Type B pancreatic cell (in vitro differentiated cells): ENCODE data around the gene SKAP1. TPM values are rescaled to one million over a fixed set of nuclear protein-coding genes. Genes with fewer than 3 reads are reported as not detected.
"Not testable (repeated sequence)": the region's sequence is repeated elsewhere in the genome, so short reads cannot be mapped to it uniquely, and the experiment has no call there.

Source experiments
- DNase-seq: peaks from one replicate; pipeline ENCODE4 v3.0.0; 2021; ENCODE audit warnings: mixed read lengths; ENCODE audit not compliant: unreplicated experiment; ENCODE audit errors: extremely low spot score
- H3K27ac Mint-ChIP-seq: 2 replicates; pipeline ENCODE4 v1.8.0; 2021; ENCODE audit warnings: mild to moderate bottlenecking, mixed read lengths
- H3K27me3 Mint-ChIP-seq: 2 replicates; pipeline ENCODE4 v1.8.0; 2021; ENCODE audit warnings: mixed read lengths
- H3K36me3 Mint-ChIP-seq: 2 replicates; pipeline ENCODE4 v1.8.0; 2021; ENCODE audit warnings: mixed read lengths
- H3K4me1 Mint-ChIP-seq: one replicate; pipeline ENCODE4 v1.8.0; 2021; ENCODE audit warnings: mixed read lengths; ENCODE audit not compliant: unreplicated experiment
- H3K4me3 Mint-ChIP-seq: 2 replicates; pipeline ENCODE4 v1.8.0; 2021; ENCODE audit warnings: mild to moderate bottlenecking, mixed read lengths
- H3K9me3 Mint-ChIP-seq: 2 replicates; pipeline ENCODE4 v1.8.0; 2021; ENCODE audit warnings: mixed read lengths
- CTCF ChIP-seq: fragments of 200-600 bp; sonication (generic); conservative IDR thresholded peaks from 2 replicates; pipeline ENCODE4 v1.5.0; 2021; ENCODE audit warnings: antibody characterized with exemption, mild to moderate bottlenecking
- total RNA-seq: library from RNA; stranded (reverse); gene quantifications from 2 replicates; pipeline ENCODE4 v1.2.1, GENCODE V29; 2021; ENCODE audit warnings: low replicate concordance

Gene SKAP1
- total RNA-seq, 1 donor from 2014 or later = 0.43 TPM

- no peaks in the 10 kb centered on the region for H3K4me1 Mint-ChIP-seq
- TF ChIP-seq CTCF = no peak
Measured at GRCh38 chr17:48253975-48254374, 176.0 kb downstream of the SKAP1 start.

GRCh38 chr17:48251950-48252349 lies 178.1 kb downstream of the SKAP1 start:
- Mint-ChIP-seq H3K4me1 (peaks cover 2% of the 10 kb centered on the region), H3K27me3 (peaks cover 12% of the 10 kb centered on the region), H3K4me3 (no peak overlapping the region), H3K36me3 (no peaks in the 10 kb centered on the region), H3K27ac (no peak overlapping the region), H3K9me3 (no peaks in the 10 kb centered on the region)
- TF ChIP-seq CTCF = no peak
- DNase-seq = no peak

More at GRCh38 chr17:48253975-48254374, 176.0 kb downstream of the SKAP1 start:
- no peaks in the 10 kb centered on the region for H3K36me3 Mint-ChIP-seq
- no peak overlapping the region for H3K4me3 Mint-ChIP-seq
- H3K9me3 Mint-ChIP-seq = no peaks in the 10 kb centered on the region
- DNase-seq = no peak
- peaks cover 16% of the 10 kb centered on the region for H3K27me3 Mint-ChIP-seq
- no peak overlapping the region for H3K27ac Mint-ChIP-seq

GRCh38 chr17:48250949-48251348 lies 179.1 kb downstream of the SKAP1 start:
- Mint-ChIP-seq H3K36me3 (no peaks in the 10 kb centered on the region), H3K4me1 (peaks cover 6% of the 10 kb centered on the region), H3K4me3 (no peak overlapping the region), H3K27ac (no peak overlapping the region), H3K27me3 (peaks cover 13% of the 10 kb centered on the region), H3K9me3 (no peaks in the 10 kb centered on the region)
- no peak for TF ChIP-seq CTCF
- DNase-seq = no peak

- not testable (repeated sequence) for H3K4me3 Mint-ChIP-seq, DNase-seq, H3K27ac Mint-ChIP-seq, H3K9me3 Mint-ChIP-seq, H3K36me3 Mint-ChIP-seq, H3K4me1 Mint-ChIP-seq
- peaks cover 13% of the 10 kb centered on the region for H3K27me3 Mint-ChIP-seq
Measured at GRCh38 chr17:48250059-48250458, 180.0 kb downstream of the SKAP1 start.

- H3K36me3 Mint-ChIP-seq = no peaks in the 10 kb centered on the region
- DNase-seq = no peak
- H3K27me3 Mint-ChIP-seq = peaks cover 5% of the 10 kb centered on the region
- H3K4me3 Mint-ChIP-seq = no peak overlapping the region
- no peaks in the 10 kb centered on the region for H3K9me3 Mint-ChIP-seq
- no peak for TF ChIP-seq CTCF
- H3K27ac Mint-ChIP-seq = no peak overlapping the region
- peaks cover 19% of the 10 kb centered on the region for H3K4me1 Mint-ChIP-seq
Measured at GRCh38 chr17:48247603-48248002, 182.4 kb downstream of the SKAP1 start.

GRCh38 chr17:48247038-48247437 lies 183.0 kb downstream of the SKAP1 start:
- no peaks in the 10 kb centered on the region for H3K36me3 Mint-ChIP-seq
- no peak overlapping the region for H3K27ac Mint-ChIP-seq
- TF ChIP-seq CTCF = no peak
- H3K4me3 Mint-ChIP-seq = no peak overlapping the region
- peaks cover 5% of the 10 kb centered on the region for H3K27me3 Mint-ChIP-seq
- no peak for DNase-seq
- H3K9me3 Mint-ChIP-seq = no peaks in the 10 kb centered on the region
- H3K4me1 Mint-ChIP-seq = peaks cover 24% of the 10 kb centered on the region
